ENCODE results near the gene NTM.

The NTM gene

DNA sequence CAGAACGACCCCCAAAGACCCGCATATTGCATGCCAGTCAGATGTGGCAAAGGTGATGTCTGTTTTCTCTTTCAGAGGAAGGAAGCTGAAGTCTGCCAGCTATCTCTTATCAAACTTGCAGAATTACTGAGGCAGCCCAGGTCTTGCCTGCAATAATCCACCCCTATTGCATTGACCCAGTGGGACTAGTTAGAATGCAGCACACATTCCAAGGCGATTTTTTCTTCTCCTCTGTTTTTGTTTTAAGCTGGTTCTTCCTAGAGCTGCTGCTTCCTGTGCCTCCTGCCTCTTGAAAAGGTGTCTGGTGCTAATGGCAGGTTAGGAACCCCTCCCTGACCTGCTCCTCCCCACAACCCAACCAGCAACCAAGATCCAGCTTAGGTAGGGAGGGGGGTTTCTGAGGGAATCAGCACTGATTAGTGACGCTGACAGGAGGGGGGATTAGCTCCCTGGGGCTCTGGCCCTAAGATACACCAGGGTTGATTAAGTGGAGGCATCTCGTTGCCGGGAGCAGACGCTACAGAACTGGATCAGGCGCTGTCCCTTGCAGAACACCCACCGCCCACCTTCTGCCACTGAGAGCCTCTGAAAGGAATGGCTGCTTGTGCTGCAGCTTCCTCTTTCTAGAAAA, 2.8 kb downstream of the NTM start:
- DNase-seq (ENCODE audit: low read depth in 2 of 2): no peak

- no peak for DNase-seq (ENCODE audit: low read depth in 2 of 2)
Measured at GRCh38 chr11:131373756-131374155, 3.3 kb downstream of the NTM start.

DNA sequence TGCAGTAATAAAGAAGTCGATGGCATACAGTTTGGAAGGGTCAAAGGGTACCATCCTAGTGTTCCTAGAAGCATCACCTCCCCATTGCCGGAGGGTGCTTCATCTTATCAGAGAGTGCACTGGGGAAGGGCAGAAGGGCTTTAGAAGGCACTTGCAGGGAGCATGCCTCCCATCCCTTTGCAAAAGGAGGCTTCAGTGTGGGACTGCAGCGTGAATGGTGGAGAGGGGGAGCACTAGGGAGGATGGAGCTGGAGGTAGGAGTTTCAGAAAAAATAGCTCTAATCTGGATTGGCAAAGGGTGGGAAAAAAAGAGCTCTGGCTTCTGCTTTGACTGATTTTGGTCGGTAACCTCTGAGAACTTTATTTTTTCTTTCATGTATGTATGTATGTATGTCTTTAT, 5.0 kb downstream of the NTM start:
- DNase-seq (ENCODE audit: low read depth in 2 of 2): no peak

- DNase-seq (ENCODE audit: low read depth in 2 of 2): no peak
Measured at GRCh38 chr11:131375915-131376314, 5.5 kb downstream of the NTM start.

DNA sequence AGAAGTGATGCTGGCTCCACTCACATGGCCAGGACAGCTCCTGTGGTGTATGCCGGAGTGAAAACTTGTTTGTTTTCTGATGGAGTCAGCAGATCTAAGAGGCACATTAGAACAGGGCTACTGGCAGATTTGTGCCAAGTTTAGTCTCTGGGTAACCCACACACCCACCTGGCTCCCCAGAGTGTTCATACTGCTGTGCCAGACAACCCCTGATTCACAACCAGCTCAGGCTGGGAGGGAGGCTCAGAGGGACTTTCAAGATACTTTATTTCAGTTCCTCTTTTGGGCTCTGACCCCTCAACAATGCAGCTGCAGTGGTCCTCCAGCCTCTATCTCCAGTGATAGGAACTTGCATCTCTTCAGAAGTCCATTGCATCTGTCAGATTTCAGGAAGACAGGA, 8.5 kb downstream of the NTM start:
- DNase-seq (ENCODE audit: low read depth in 2 of 2): no peak

- DNase-seq (ENCODE audit: low read depth in 2 of 2): no peak
Measured at GRCh38 chr11:131385763-131386390, 15.5 kb downstream of the NTM start.

DNA sequence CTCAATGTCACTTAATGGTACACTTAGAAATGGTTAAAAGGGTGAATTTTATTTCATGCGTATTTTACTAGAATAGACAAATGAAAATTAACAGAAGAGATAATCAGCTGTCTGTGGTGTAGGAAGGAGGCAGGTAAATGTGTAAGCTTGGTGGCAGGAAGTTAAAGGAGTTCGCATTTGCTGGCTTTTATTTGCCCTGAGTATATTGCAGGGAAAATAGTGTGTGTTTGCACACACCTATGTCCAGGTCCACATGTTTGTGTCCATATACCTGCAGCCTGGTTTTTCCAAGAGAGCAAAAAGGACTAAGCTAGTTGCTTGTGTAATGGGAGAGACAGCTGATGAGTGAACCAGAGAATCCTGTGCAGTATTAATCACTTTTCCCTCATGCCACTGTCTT, 16.0 kb downstream of the NTM start:
- no peak for DNase-seq (ENCODE audit: low read depth in 2 of 2)

DNA sequence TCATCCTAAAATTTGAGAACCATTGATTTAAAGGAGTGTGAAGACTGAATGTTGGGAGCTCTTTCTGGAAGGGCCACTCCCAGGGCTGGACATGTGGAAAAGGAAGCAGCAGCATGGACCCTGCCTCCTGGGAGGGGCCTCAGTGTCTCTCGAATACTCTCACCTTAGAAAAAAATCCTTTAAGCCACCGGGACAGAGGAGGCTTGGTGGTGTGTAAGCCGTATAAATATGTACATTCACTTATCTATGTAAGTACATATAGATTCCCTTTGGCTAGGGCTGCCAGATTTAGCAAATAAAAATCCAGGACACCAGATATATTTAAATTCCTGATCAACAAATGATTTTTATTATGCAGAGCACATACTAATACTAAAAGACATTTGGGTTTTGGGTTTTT, 17.6 kb downstream of the NTM start:
- no peak for DNase-seq (ENCODE audit: low read depth in 2 of 2)

DNA sequence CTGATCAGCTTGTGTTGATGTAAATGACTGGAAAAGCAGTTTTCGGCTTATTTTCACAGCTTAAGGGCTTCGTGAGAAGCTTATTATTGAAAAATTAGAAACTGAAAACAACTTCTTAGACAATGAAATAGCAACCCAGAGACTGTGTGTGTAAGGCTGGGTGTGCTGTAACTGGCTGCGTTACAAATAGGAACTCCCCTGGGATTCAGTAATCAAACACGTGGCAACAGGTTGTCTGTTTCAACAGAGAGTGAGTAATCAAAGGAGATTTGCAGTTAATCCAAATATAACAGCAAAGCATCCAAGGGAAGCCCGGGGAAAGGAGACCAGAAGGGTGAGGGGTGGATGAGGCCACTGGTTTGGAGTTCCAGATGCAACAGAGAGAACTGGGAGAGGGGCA, 19.2 kb downstream of the NTM start:
- DNase-seq (ENCODE audit: low read depth in 2 of 2): no peak

- no peak for DNase-seq (ENCODE audit: low read depth in 2 of 2)
Measured at GRCh38 chr11:131391176-131391575, 20.8 kb downstream of the NTM start.

- no peak for DNase-seq (ENCODE audit: low read depth in 2 of 2)
Measured at GRCh38 chr11:131392528-131393255, 22.3 kb downstream of the NTM start.

DNA sequence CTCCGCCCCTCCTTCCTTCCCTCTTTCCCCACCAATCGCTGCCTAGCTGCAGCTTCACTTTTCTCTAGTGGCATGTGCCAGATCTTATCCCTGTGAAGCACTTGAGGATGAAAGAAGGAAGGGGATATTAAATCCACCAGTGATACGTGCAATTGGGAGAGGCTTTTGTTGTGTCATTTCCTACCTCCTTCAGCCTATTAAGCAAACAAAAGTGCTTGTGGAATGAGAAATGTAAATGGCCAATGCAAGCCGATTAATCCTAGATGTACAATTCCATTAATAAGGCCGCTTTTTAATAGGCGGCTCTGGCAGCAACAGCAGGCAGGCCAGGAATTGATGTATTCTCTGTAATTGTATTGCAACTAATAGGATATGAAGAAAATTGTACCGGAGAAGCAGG, 23.3 kb downstream of the NTM start:
- DNase-seq (ENCODE audit: low read depth in 2 of 2): no peak

- no peak for DNase-seq (ENCODE audit: low read depth in 2 of 2)
Measured at GRCh38 chr11:131397675-131398074, 27.3 kb downstream of the NTM start.

GRCh38 chr11:131402040-131402439, 31.6 kb downstream of the NTM start:
- DNase-seq (ENCODE audit: low read depth in 2 of 2): no peak

DNA sequence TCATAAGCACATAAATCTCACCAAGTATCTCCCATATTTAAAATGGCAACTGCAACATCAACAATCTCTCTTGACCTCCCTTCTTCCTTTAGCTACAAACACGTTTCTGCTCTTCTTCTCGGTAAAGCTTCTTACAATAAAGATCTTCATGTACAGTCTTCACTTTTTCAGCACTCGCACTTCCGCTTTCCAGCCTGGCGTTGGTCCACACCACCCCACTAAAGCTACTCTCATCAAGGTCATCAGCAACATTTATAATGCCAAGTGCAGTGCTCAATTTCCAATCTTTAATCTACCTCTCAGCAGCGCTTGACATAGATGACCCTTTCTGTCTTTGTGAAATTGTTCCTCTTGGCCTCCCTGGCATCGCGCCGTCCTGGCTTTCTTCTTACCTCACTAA, 33.6 kb downstream of the NTM start:
- DNase-seq (ENCODE audit: low read depth in 2 of 2): no peak

- DNase-seq (ENCODE audit: low read depth in 2 of 2): no peak
Measured at GRCh38 chr11:131408025-131408640, 37.7 kb downstream of the NTM start.

- no peak for DNase-seq (ENCODE audit: low read depth in 2 of 2)
Measured at GRCh38 chr11:131409345-131409744, 38.9 kb downstream of the NTM start.

DNA sequence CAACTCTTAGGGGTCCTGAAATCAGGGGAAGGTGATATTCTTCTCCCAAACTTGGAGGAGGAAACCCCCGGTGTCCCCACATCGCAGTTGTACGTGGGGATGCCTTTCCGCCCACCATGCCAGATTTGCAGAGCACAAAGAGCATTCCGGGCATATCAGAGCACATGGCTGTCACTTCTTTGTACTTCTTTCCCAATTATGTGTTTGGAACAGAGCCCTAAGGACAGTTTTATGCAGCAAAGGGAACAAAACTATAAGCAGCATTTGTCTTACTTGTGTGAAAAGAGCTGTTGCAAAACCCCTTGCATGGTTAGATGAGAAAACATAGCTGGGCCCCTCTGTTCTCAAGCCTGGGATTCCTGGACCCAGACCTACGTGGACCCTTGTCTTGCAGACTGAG, 41.2 kb downstream of the NTM start:
- DNase-seq (ENCODE audit: low read depth in 2 of 2): no peak

DNA sequence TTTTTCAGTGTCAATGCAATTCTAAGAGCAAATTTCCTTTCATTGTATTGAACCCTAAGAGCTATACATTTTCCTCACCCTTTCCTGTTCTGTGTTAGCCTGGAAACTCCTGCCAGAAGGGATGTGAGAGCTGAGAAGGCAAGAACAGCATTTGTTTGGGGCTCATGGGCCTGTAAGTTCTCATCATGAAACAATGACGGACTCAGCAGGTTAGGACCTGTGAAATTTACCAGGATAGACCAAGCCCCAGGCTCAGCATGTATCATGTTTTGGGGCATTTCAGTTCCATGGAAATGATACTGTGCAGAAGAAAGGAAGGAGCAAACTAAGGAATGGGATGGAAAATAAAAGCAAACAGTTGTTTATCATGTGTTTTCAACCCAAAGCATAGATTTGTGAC, 41.6 kb downstream of the NTM start:
- no peak for DNase-seq (ENCODE audit: low read depth in 2 of 2)

DNA sequence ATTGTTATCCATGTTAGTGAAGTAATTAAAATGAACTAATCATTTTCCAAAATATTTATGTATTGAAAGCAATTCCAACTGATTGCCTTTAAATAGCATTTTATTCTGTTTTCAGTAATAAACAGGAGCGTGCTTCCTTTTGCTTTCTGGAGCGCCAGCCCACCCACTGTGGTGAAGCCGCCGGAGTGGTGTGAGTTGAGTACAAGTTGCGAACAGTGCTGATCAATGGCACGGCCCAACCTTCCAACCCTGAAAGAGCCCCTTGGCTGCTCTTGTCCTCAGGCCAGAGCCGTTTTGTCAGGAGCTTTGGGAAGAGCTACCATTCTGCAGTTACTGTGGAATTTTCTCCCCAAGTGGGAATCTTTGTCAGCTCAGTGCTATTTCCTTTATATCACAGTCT, 42.8 kb downstream of the NTM start:
- no peak for DNase-seq (ENCODE audit: low read depth in 2 of 2)

GRCh38 chr11:131418189-131418588, 47.8 kb downstream of the NTM start:
- DNase-seq (ENCODE audit: low read depth in 2 of 2): no peak

DNA sequence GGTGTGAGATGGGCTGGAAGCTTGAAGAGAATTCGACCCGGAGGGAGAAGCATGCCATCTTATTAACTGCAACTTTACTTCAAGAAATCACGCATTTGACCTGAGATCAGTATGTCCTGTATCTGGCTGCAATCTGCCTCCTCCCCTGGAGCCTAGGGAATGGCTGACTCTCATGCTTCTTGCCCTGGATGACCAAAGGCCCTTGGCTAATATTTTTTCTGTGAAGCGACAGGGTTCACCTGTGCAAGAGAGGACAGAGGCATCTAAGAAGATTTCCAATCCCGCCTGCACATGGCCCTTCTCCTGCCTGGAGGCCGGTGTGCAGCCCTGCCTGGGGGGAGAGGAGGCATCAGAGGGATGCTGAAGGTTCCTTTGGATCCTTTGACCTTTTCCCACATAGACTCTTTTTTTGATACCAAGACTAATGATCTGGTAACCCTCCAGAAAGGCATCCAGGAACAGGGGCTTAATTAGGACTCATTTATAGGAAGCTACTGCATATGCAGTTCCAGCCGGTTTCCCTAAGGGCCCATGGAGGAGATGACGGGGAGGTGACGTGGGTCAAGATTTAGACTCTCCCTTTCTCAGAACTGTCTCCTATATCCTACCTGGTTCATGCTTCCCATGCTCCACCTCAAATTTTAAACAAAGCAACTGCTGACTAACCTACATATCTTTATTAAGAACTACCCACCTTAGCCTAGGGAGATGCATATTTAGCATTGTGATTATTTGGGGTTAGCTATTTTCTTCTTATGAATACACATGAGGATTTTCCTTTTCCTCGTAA, 50.8 kb downstream of the NTM start:
- DNase-seq (ENCODE audit: low read depth in 2 of 2): no peak
